ENCODE results near the gene ITM2C. TPM values are rescaled to one million over a fixed set of nuclear protein-coding genes. Genes with fewer than 3 reads are reported as not detected.

ITM2C gene, protein sequence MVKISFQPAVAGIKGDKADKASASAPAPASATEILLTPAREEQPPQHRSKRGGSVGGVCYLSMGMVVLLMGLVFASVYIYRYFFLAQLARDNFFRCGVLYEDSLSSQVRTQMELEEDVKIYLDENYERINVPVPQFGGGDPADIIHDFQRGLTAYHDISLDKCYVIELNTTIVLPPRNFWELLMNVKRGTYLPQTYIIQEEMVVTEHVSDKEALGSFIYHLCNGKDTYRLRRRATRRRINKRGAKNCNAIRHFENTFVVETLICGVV
- total RNA-seq: 3.9 and 5.0 TPM in 2 replicates

DNA sequence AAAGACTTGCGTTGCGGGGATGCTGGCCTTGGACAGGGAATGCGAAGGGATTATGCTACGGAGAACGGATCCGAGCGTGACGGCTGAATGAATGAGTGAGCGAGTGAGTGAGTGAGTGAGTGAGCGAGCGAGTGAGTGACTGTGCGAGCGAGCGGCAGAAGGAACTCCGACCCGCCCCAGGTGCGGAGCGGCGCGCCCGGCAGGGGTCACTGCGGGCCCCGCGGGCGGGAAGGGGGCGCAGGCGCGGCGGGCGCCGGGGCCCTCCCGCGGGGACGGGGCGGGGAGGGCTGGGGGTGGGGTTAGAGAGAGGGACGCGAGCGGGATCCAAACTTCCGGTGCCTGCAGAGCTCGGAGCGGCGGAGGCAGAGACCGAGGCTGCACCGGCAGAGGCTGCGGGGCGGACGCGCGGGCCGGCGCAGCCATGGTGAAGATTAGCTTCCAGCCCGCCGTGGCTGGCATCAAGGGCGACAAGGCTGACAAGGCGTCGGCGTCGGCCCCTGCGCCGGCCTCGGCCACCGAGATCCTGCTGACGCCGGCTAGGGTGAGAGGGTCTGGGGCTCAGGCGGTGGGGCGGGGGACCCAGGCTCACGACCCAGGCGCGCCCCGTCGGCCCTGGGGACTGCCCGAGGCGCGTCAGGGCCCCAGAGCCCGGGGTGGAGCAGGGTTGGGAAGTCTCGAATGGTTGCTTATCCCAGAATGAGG lies at the start of gene ITM2C:
TSS of gene ITM2C (plus strand) at position 338 of the 702 bp plus-strand sequence. CDS start at position 422, 84 bp downstream.
- intact Hi-C loops (cut with micrococcal nuclease): loop anchor here (1.0 kb wide), 1 partner anchor 192 kb away; the partner anchor contains the start of gene PSMD1

DNA sequence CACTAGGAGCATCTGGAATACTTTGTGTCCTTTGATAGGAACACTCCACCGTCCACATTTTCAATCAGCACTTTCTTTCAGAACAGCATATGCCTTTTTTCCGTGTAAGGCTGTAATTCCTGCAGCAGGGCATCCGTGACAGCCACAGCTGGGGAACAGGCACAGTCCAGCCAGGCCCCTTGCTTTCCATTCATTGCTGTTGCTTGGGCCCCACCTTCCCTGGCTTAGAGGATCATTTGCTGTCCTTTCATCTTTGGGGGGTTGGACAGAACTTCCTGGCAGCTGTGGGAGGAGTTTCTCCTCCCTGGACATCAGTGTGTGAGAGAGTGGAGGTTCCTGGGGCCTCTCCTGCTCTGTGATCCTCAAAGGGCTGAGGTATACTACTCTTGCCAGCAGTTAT lies 49.7 kb upstream of the ITM2C start:
- intact Hi-C loops (cut with micrococcal nuclease): no loop called here

DNA sequence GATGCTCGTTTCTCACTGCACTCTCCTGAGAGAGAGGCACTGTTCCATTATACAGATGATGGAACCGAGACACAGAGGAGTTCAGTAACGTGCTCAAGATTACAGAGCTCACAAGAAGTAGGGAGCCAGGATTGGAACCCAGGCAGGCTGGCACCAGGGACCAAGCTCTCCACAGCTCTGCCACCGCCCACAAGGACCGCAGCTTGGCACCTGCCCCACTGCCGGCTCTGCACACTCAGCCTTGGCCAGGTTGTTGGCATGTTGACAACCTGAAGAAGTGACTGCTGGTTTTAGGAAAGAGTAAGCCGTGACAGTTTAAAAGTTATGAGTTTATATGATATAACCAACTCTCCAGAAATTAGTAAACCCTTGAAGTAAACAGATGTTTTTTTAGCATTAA lies 48.0 kb upstream of the ITM2C start:
- intact Hi-C loops (cut with micrococcal nuclease): no loop called here

DNA sequence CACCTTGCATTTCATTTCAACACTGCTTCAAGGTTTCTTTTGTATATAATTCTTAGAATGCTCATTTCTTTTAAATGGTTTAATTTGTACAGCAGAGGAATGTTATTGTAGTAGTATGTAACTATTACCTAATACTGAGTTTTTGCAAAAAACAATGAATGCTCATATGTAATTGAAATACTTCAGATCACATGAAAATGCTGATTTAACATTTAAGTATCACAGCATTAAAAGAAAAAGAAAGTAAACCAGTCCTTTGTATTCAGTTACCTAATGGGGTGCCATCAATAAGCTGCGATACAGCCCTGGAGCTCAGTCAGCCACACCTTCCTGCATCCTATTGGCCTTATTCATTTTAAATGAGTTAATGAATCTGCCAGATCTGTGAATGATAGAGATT lies 45.3 kb upstream of the ITM2C start:
- intact Hi-C loops (cut with micrococcal nuclease): no loop called here

DNA sequence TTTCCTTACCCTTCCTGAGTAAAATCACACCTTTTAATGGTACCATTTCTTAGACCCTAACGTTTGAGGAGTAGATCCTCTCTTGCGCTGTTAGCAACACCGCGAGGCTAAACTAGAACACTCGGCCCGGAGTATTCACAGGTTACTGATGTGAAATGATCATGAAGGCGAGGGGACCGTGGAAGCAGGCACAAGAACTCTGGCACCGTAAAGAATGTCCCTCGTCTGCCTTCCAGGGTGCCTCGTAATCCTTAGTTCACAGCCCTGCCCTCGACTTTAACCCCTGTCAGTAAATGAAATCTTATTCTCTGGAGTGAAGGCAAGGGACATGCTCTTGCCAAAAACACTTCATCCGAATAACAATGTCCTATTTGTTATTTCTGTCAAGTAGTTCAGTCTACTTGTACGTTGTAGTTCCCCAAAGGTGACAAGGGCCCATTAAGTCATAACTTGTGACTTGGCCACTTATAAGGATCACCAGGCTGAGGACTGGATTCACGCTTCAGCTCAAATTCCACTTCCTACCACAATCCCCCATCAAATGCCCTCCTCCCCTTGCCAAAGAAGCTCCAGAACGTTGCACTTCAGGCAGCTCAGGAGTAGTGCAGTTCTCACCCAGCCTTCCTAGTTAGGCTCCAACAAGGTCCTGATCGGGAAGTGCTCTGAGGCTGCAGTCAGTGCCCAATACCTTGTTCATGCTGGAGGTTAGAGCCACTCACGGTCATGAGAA lies 43.3 kb upstream of the ITM2C start:
- intact Hi-C loops (cut with micrococcal nuclease): loop anchor here (10.0 kb wide), 1 partner anchor 817 kb away; no protein-coding TSS in a partner anchor

DNA sequence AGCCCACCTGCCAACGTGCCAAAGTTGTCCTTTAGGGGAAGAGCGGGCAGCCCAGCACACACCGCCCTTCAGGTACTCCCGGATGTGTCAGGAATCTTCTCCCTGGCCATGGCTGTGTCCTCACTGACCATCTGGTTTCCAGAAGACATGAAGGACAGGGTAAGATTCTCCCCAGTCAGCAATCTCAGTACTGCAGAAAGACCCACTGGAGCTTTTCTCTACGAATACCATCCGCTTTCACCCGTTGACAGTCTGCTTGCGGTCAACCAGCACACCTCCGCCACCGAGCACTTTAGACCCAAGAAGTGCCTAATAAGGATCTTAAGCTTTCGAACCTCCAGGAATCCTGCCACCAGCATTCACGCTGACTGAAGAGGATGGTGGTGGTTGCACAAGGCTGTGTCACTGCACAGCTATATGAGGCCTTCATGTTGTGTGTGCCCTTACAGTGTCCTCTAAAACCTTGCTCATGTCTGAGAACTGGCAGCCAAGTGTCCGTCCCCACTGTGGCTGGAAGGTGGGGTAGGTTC lies 42.7 kb upstream of the ITM2C start:
- intact Hi-C loops (cut with micrococcal nuclease): loop anchor here (10.0 kb wide), 1 partner anchor 817 kb away; no protein-coding TSS in a partner anchor

DNA sequence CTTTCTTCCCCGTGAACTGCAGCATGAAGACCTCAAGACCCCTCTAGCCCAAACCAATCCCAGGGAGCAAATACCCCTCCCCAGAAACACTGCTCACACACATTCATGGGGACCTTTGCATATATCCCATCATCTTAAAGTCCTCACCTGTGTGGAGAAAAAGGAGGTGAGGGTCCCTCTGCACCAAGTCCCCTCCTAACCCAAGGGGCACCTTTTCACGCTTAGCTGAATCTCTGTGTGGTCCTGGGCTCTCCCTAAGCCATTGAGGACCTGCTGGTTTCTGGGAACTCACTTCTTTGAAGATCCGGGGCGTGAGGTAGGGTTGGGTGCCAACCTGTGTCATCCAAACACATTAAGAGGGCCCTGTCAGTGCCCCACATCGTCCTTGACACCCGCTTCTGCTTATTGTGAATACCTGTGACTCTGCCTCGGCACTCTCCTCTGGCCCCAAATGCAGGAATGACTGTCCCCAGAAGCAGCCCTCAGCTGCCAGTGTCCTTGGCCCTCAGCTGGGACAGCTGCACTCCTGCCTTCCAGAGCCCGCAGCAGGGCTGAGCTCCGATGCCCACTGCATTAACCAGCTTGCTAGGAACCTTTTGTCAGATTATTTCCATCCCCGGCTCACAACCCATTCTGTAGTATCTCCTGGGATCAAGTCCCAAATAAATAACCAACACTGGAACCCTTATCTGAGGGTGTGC lies 41.3 kb upstream of the ITM2C start:
- intact Hi-C loops (cut with micrococcal nuclease): loop anchor here (10.0 kb wide), 1 partner anchor 819 kb away; no protein-coding TSS in a partner anchor

DNA sequence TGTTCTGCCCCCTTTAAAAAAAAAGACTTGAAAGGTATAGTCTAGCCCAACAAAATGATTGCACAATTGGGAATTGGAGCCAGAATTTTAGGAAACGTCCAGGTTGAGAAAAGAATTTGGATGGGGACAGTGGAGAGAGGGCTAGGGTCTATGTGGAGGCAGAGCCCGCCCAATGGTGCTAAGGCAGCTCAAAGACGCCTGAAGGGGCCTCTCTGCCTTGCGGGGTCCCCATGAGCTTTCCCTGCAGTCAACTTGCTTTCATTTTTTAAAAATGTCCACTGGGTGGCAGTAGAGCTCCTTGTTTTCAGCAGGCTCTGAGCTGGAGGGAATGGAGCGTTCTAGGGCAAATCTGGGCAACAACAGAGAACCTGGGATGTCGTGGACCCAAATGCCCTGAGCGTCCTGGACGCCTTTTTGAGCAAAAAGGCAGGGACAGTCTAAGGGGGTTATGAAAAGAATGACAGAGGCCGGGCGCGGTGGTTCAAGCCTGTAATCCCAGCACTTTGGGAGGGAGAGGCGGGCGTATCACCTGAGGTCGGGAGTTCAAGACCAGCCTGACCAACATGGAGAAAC lies 40.2 kb upstream of the ITM2C start:
- intact Hi-C loops (cut with micrococcal nuclease): loop anchor here (1.0 to 10.0 kb wide), 4 partner anchors 24 to 820 kb away; no protein-coding TSS in a partner anchor

DNA sequence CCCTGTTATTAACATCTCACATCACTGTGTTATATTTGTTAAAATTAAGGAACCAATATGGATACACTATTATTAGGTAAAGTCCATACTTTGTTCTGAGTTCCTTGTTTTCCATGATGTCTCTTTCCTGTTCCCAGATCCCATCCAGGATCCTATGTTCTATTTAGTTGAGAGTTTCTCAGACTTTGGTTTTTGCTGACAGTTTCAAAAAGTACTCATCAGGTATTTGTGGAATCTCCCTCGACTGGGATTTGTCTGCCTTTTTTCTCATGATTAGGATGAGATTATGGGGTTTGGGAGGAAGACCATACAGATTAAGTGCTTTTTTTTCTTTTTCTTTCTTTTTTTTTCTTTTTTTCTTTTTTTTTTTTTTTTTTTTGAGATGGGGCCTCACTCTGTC lies 39.4 kb upstream of the ITM2C start:
- intact Hi-C loops (cut with micrococcal nuclease): loop anchor here (2.0 to 10.0 kb wide), 2 partner anchors 227 to 821 kb away; no protein-coding TSS in a partner anchor

DNA sequence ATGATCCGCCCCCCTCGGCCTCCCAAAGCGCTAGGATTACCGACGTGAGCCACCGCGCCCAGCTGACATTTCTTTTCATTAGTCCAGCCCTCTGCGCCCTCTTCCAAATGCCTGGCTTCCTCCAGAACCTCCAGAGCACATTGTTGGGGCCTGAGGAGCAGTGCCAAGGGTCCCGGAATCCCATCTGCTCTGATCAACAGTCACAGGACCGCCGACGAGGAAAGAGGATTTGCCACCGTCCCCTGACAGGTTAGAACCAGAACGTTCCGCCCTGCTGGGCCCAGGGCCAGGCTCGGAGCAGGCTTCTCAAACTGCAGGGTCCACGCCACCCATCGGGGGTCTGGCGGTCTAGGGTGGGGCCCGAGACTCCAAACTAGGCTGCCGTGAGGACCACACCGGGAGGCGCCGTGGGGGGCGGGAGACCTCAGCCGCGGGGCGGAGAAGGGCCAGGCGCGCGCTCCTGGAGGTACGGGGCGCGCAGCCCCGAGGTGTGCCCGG lies 36.9 kb upstream of the ITM2C start:
- intact Hi-C loops (cut with micrococcal nuclease): loop anchor here (10.0 kb wide), 1 partner anchor 823 kb away; no protein-coding TSS in a partner anchor

DNA sequence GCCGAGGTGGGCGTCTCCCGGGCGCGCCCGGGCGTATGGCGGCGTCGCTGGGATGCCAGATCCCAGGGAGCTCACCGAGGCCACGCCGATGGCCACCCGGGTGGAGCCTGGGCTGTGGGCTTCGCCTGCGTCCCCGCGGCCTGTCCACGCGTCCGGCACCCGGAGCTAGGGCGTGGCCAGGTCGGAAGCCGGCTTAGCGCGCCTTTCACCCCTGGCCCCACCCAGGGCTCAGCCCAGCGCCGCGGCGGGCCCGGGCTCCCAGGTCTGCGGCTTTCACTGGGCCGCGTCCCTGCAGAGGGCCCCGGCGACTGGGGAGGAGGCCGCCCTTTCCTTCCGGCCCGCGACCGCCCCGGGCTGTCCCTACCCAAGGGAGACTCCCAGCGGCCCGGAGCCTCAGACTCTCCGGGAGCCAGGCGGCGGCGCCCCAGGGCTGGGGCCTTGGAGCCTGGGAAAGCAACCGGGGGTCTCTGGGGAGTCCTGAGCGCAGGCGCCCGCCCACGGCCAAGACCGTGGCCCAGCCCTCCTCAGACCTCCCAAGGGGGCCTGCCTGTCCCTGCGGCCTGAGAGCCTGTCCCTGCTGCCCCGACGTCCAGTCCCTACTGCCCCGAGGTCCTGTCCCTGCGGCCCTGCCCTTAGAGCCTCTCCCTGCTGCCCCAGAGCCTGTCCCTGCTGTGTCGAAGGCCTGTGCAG lies 36.3 kb upstream of the ITM2C start:
- intact Hi-C loops (cut with micrococcal nuclease): loop anchor here (10.0 kb wide), 1 partner anchor 824 kb away; no protein-coding TSS in a partner anchor

DNA sequence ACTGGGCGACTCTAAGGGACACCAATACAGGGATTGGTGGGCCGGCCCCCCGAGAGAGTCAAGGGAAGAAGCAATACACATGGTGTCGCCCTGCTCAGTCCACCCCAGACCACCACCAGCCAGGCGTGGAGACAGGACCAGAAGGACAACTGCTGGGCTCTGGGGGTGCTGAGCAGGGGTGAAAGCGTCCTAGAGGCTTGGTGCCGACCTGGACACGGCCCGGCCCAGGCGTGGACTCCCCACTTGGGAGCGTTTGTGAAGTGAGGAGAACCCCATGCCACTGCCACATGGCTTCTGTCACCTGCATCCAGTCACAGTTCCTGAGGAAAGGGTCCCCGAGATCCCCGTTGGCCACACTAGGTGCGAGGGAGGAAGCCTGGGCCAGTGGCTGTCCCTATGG lies 35.4 kb upstream of the ITM2C start:
- intact Hi-C loops (cut with micrococcal nuclease): loop anchor here (10.0 kb wide), 1 partner anchor 824 kb away; no protein-coding TSS in a partner anchor

DNA sequence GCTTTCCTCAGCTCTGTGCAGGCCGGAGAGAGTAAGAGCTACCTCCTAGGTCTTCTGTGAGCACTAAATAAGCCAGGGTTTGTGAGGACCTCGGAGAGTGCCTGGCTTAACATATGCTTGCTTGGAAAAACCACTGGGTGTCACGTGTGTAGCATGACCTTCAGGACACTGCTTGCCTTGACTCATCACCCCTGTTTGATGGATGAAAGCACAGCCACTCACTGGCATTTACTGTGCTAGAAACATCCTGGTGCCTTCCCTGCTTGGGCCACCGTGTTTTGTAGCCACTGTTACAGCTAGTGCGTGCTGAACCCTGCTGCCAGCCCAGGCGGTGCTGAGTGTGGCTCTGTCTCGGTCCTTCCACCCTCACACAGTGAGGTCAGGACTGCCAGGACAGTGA lies 34.8 kb upstream of the ITM2C start:
- intact Hi-C loops (cut with micrococcal nuclease): loop anchor here (10.0 kb wide), 1 partner anchor 825 kb away; no protein-coding TSS in a partner anchor

DNA sequence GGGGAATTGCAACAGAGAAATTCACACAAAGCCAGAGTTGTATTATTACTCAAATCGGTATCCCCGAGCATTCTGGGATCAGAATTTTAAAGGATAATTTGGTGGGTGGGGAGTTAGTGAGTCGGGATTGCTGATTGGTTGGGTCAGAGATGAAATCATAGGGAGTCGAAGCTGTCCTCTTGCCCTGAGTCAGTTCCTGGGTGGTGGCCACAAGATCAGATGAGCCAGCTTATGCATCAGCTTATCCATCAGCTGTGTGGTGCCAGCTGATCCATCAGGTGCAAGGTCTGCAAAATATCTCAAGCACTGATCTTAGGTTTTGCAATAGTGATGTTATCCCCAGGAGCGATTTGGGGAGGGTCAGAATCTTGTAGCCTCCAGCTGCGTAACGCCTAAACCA lies 34.3 kb upstream of the ITM2C start:
- intact Hi-C loops (cut with micrococcal nuclease): no loop called here

DNA sequence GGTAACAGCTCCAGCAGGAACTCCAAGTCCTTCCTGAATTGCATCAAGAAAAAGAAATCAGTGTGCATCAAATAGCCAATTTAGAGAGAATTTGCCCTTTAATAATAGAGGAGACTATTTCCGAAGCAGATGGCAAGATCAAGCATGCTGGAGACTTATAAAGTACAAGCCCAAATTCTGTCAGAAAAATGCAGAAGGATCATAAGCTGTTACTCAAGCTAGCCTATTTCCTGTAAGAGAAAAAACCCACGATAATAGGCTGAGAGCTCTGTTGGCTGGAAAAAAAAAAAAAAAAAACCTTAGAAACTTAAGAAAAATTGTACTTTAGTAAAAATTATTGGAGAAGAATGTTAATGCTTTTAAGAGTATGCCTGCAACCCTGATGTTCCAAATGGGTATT lies 24.4 kb upstream of the ITM2C start:
- intact Hi-C loops (cut with micrococcal nuclease): no loop called here

DNA sequence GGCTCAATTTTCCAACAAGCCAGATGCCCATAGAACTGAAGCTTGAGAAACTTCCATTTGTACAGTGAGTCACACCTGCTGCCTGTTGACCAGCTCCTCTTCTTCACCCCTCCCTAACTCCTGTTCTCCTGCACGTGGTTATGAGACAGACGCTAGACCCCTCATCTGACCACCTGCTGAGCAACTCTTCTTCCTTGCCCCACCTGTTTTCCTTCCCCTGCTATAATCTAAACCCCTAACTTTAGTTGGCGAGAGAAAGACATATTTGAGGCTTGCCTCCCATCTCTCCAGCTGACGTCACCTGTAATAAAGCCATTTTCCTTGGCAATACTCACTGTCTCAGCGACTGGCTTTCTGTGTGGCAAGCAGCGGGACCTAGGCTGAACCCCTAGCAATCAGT lies 22.3 kb upstream of the ITM2C start:
- intact Hi-C loops (cut with micrococcal nuclease): no loop called here

DNA sequence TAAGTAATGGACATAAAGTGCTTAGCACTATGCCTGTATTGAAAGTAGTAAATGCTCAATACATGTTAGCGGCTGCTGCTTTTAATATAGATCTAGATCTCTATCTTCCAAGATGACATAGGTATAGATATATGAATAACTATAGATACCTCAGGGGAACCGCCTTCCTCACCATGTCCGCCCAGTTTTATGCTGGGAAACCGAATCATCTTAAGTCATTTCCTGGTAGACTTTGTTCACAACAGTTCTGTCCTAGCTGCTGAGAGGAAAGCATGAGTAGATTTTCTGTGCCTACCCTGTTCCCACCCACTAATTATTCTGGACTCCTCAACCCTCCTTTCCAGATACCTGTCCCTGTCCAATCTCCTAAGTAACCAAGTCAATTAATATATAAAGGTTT lies 21.6 kb upstream of the ITM2C start:
- intact Hi-C loops (cut with micrococcal nuclease): no loop called here

DNA sequence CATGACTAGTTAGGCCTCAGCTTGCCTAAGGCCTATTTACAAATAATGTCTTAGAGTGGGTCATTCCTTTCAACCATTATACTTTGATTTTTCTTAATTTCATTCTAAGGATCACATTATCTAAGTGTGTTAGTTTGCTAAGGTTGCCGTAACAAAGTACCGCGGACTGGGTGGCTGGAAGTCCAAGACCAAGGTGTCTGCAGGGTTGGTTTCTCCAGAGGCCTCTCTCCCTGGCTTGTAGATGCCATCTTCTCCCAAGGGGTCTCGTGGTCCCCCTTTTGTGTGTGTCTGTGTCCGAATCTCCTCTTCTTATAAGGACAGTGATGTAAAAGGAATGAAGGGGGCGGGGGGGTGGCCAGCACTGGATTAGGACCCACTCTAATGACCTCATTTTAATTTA lies 18.4 kb upstream of the ITM2C start:
- intact Hi-C loops (cut with micrococcal nuclease): no loop called here

DNA sequence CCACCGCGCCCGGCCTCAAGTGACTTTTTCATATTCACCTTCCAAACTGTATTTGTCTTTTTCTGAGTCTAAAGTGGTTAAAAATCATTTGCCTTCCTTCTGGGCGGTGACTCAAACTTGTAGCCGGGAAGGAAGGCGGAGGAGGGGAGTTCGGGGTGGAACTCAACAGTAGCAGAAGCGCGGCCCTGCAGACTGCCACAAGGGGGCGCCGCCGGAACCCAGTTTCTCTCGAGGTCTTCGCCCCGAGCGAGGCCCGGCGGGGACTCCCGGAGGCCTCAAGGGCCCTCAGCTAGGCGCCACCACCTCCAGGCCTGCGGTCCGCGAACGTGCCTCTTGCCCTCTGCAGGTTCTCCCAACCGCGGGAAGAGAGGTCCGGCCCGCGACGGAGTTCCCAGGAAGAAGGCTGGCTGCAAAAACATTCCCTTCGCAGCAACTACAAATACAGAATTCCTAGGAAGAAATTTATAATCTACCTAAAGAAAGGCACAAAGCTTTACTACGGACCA lies 16.8 kb upstream of the ITM2C start:
- intact Hi-C loops (cut with micrococcal nuclease): loop anchor here (1.0 to 2.0 kb wide), 3 partner anchors 24 to 209 kb away; partner anchors contain the start of gene PSMD1

Measured in T-helper 1 cell treated with Interleukin-12 subunit alpha and Interleukin-12 subunit beta and Interleukin-4 antibody, amounts not matched to agents 30 ng/mL and 1 ng/mL, for 36 hours (primary cell).